ENCODE measurements around the gene ELFN2.

The ELFN2 gene

DNA sequence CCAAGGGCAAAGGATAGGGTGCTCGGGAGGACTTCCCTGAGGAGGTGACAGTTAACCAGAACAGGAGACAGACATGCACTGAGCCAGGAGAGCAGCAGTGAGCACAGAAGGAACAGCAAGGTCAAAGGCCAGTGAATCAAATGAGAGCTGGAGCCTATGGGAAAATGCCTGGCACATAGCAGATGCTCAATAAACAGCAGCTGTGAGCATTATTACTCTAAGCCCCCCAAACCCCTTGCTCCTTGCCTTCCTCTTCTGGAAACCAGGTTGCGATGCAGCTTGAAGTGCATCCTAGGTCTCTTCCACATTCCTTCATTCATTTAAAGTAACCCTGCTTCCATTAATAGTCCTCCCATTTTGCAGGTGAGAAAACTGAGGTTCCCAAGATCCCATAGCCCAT is 13.0 kb downstream of the ELFN2 start:
- peaks cover 7% of the 10 kb centered on the region; the same call in 1 of the 2 replicates for H3K4me1 ChIP-seq (ENCODE audit: insufficient read depth, low read length)
- H3K36me3 ChIP-seq (ENCODE audit: insufficient read depth, low read length), result no peaks in the 10 kb centered on the region
- no peak overlapping the region for H3K9ac ChIP-seq (ENCODE audit: low read depth, low read length)
- no peaks in the 10 kb centered on the region for H3K9me3 ChIP-seq (ENCODE audit: control insufficient read depth, insufficient read depth, low read length)

DNA sequence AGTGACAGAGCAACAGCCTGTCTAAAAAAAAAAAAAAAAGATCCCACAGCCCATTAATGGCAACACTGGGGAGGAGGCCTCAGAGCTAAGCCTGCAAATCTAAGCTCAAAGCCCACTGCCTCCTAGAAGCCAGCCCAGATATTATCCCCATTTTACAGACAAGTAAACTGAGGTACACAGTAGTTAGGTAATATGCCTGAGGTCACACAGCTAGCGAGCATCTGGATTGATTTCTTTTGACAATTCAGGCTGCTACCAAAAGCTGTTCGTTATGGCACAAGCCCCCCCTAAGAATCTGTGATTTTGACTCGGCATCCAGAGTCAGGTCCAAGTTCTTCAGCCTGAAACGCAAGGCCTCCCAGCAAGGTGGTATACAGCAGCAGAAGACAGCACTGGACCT is 13.7 kb downstream of the ELFN2 start:
- Histone ChIP-seq H3K9ac (ENCODE audit: low read depth, low read length) (no peak overlapping the region), H3K36me3 (ENCODE audit: insufficient read depth, low read length) (no peaks in the 10 kb centered on the region), H3K9me3 (ENCODE audit: control insufficient read depth, insufficient read depth, low read length) (no peaks in the 10 kb centered on the region), H3K4me1 (ENCODE audit: insufficient read depth, low read length) (peaks cover 3% of the 10 kb centered on the region; the same call in 1 of the 2 replicates)

DNA sequence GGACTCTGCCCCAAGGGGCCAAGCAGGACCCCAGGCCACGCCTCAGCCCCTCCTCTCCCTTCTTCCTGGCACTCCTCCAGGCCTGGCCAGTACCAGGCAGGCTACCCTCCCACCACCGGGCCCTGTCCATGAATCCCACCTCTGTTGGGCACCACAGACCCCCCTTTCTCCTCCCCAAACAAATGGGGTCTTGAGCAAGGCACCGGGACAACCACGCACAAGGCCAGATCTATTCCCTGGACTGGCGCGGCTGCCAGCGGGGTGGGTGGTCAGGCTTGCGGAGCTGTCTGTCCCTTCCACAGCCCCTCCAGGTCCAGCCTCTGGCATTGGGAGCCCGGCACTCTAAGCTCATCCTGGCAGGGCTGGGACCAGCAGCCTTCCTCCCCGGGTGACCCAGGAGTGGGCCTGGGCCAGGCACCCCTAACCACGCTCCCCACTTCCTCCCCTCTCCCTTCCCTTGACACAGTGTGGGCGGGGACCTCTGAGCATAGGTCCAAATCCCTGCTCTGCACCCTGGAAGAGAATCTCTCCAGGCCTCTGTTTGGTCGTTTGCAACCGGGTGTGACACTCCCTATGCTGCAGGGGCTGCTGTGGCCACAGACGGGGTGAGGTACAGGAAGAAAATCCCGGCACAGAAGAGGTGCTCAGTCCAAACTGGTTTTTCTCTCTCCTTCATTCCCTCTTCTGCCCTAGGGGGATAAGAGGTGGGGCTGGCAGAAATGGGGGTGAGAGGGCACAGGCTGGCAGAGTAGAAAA is 14.6 kb downstream of the ELFN2 start:
- no peaks in the 10 kb centered on the region for H3K9me3 ChIP-seq (ENCODE audit: control insufficient read depth, insufficient read depth, low read length)
- no peak overlapping the region for H3K9ac ChIP-seq (ENCODE audit: low read depth, low read length)

DNA sequence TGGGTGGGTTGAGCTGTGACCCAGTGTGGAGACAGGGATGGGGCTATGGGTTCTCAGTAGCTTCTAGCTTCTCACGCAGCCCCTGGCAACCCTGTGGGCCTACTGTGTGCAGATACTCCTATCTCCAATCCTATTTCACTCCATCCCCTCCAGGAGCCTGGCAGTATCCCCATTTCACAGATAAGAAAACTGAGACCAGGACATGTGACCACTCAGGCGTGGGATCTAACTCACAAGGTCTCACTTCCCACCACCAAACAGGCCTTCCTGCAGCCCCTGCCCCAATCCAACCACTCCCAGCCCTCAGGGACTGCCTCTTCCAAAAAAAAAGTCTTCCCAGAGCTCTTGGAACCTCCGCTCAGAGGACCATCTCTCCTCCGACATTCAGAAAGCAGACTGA is 15.6 kb downstream of the ELFN2 start:
- H3K9me3 ChIP-seq (ENCODE audit: control insufficient read depth, insufficient read depth, low read length), result no peaks in the 10 kb centered on the region
- H3K36me3 ChIP-seq (ENCODE audit: insufficient read depth, low read length), result no peaks in the 10 kb centered on the region
- H3K9ac ChIP-seq (ENCODE audit: low read depth, low read length), result no peak overlapping the region
- H3K4me1 ChIP-seq (ENCODE audit: insufficient read depth, low read length), result peaks cover 3% of the 10 kb centered on the region; the same call in 1 of the 2 replicates

More for the DNA sequence above, 14.6 kb downstream of the ELFN2 start:
- peaks cover 3% of the 10 kb centered on the region; the same call in 1 of the 2 replicates for H3K4me1 ChIP-seq (ENCODE audit: insufficient read depth, low read length)
- H3K36me3 ChIP-seq (ENCODE audit: insufficient read depth, low read length), result no peaks in the 10 kb centered on the region

DNA sequence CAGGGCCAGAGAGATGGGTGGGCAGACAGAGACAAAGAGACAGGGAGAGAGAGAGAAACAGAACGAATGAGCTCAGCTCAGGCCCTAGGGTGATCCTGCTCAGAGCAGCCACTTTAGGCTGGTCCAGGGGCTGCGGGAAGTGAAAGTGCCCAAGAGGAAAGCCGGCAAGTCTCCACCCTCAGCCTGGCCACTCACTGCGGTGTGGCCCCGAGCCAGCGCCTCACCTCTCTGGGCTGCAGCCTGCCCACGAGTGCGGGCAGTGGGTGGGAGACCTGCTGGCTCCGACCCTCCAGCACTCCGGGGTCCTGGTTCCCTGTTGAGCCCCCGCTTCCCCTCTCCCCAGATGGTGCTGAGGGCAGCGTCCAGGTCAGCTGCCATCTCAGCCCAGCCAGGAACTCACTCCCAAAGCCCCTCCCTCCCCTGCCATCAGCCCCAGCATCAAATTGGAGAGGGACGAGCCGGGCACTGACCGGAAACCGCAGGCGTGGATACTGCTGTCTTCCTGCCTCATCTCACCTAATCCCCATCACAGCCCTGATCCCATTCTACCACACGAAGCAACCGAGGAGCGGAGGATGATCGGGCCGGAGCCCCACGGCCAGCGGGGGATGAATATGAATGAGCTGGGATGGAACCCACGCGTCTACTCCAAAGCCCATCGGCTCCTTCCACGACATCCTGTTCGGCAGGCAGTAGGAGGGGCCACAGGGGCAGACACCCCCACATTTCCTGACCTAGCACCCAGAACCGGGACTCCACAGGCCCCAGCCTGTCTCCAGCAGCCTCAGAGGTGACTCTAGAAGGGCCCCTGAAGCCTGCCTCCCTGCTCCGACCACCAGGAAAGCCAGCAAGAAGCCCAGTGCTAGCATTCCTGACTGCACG is 16.9 kb downstream of the ELFN2 start:
- no peaks in the 10 kb centered on the region for H3K9me3 ChIP-seq (ENCODE audit: control insufficient read depth, insufficient read depth, low read length)
- no peak overlapping the region for H3K9ac ChIP-seq (ENCODE audit: low read depth, low read length)

DNA sequence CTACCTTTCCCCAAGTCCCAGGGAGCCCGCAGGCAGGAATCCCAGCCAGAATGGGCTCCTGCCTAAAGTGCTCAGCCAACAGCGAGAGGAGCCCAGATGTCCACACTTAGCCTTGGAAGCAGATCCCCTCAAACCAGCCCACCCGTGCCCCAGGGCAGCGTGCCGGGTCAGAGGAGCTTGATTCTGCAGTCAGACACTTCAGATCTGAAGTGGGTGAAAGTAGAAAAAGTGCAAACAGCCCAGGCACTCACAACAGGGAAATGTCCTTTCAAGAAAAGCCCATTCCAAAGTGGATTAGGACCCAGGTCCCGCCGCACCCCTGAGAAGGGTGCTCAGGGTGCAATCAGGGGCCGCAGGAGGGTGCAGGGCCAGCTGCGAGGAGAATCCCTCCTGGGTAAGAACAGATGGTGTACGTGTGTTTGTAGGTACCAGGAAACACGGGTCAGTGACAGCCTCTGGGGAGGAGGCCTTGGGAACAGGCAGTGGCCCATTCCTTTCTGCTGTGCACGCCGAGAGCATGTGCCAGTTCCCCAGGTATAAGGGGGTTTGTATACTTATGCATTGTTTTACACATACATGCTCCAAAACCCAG is 17.7 kb downstream of the ELFN2 start:
- Histone ChIP-seq H3K9me3 (ENCODE audit: control insufficient read depth, insufficient read depth, low read length) (no peaks in the 10 kb centered on the region), H3K4me1 (ENCODE audit: insufficient read depth, low read length) (peaks cover 3% of the 10 kb centered on the region; the same call in 1 of the 2 replicates), H3K9ac (ENCODE audit: low read depth, low read length) (no peak overlapping the region), H3K36me3 (ENCODE audit: insufficient read depth, low read length) (no peaks in the 10 kb centered on the region)

More for the DNA sequence above, 16.9 kb downstream of the ELFN2 start:
- peaks cover 3% of the 10 kb centered on the region; the same call in 1 of the 2 replicates for H3K4me1 ChIP-seq (ENCODE audit: insufficient read depth, low read length)
- no peaks in the 10 kb centered on the region for H3K36me3 ChIP-seq (ENCODE audit: insufficient read depth, low read length)

DNA sequence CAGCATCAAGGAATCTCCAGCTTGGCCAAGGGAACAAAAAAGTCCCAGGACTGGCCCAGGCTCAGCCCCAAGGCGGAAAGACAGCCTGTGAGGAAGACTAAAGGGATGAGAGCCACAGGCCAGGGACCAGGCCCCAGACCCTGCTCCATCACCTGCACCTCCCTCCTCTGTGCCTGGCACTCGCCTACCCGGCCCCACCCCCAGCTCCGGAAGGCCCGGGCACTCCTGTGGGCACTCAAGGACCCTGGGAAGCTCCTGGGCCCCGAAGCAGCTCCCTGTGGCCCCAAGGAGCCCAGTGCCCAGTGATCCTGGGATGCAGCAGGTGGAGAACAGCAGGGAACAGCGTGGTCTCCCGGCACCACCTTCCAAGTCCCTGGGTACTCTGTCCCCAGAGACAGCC is 18.2 kb downstream of the ELFN2 start:
- no peak overlapping the region for H3K9ac ChIP-seq (ENCODE audit: low read depth, low read length)
- no peaks in the 10 kb centered on the region for H3K9me3 ChIP-seq (ENCODE audit: control insufficient read depth, insufficient read depth, low read length)
- no peaks in the 10 kb centered on the region for H3K36me3 ChIP-seq (ENCODE audit: insufficient read depth, low read length)
- H3K4me1 ChIP-seq (ENCODE audit: insufficient read depth, low read length), result peaks cover 3% of the 10 kb centered on the region; the same call in 1 of the 2 replicates

DNA sequence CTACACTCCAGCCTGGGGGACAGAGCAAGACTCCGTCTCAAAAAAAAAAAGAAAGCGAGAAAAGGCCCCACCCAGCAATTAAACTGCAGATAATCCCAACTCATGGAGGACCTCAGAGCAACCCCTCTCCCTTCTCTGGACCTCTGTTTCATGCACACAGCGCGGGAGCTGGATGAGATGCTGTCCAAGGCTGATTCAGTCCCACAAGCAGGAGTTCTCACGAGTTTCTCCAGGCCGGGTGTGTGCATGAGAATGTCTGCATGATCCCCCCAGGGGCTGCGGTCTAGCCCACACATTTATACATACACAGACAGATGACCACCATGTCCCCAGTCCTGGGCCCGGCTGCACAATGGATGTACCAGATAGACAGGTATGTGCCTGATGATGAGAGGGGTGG is 19.4 kb downstream of the ELFN2 start:
- Histone ChIP-seq H3K9me3 (ENCODE audit: control insufficient read depth, insufficient read depth, low read length) (no peaks in the 10 kb centered on the region), H3K4me1 (ENCODE audit: insufficient read depth, low read length) (peaks cover 3% of the 10 kb centered on the region; the same call in 1 of the 2 replicates), H3K36me3 (ENCODE audit: insufficient read depth, low read length) (no peaks in the 10 kb centered on the region), H3K9ac (ENCODE audit: low read depth, low read length) (no peak overlapping the region)

DNA sequence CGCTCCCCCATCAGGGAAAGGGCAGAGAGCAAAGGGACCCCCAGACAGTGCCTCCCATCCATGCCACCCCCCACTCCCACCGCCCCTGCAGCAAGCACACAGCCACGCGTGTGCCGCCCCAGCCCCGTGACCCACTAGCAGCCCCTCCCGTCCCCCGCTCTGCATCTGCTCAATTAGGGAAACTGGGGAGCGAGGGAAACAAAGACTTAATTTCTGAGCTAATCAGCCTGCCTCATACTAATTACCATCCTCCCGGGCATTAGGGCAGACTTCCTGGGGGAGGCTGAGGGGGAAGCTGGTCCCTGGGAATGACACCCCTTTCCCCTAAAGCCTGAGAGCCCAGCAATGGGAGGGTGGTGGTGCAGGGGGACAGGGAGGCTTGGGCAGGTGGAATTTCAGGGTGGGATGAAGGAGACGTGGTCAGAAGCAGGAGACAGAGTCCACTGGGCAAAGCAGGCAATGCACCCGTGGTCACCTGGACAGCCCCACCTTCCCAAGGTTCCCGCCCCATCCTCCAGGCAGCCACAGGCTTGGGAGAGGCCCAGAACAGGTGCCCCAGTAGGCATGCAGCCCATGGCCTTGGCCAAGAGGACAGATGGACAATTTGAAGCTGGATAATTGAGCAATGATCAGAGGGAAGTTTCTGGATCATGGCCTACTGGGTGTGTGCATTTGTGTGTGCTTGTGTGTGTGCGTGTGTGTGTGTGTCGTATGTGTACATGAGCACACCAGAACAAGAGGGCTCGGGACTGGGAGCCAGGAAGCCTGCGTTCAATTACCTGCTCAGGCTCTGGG is 20.6 kb downstream of the ELFN2 start:
- Histone ChIP-seq H3K36me3 (ENCODE audit: insufficient read depth, low read length) (no peaks in the 10 kb centered on the region), H3K9me3 (ENCODE audit: control insufficient read depth, insufficient read depth, low read length) (no peaks in the 10 kb centered on the region), H3K4me1 (ENCODE audit: insufficient read depth, low read length) (peaks cover 3% of the 10 kb centered on the region; the same call in 1 of the 2 replicates), H3K9ac (ENCODE audit: low read depth, low read length) (no peak overlapping the region)

DNA sequence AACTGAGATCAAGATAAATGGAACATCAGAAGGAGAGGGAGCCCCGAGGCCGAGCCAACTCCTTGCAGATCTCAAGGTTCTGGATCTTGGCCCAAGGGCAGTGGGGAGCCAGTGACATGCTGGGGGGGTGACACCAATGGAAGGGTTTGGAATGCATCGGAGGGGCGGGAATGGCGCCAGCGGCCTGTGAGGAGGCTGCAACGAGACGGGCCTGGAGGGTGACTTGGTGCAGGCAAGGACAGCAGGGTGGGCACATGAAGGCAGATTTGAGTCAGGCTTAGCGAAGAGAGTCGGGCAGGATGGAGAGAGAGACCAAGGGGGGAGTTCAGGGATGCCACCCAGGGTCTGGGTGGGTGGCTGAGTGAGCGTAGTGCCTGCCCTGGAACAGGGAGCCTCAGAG is 23.2 kb downstream of the ELFN2 start:
- H3K9ac ChIP-seq (ENCODE audit: low read depth, low read length), result no peak overlapping the region
- H3K36me3 ChIP-seq (ENCODE audit: insufficient read depth, low read length), result no peaks in the 10 kb centered on the region
- H3K4me1 ChIP-seq (ENCODE audit: insufficient read depth, low read length), result no peaks in the 10 kb centered on the region
- no peaks in the 10 kb centered on the region for H3K9me3 ChIP-seq (ENCODE audit: control insufficient read depth, insufficient read depth, low read length)

DNA sequence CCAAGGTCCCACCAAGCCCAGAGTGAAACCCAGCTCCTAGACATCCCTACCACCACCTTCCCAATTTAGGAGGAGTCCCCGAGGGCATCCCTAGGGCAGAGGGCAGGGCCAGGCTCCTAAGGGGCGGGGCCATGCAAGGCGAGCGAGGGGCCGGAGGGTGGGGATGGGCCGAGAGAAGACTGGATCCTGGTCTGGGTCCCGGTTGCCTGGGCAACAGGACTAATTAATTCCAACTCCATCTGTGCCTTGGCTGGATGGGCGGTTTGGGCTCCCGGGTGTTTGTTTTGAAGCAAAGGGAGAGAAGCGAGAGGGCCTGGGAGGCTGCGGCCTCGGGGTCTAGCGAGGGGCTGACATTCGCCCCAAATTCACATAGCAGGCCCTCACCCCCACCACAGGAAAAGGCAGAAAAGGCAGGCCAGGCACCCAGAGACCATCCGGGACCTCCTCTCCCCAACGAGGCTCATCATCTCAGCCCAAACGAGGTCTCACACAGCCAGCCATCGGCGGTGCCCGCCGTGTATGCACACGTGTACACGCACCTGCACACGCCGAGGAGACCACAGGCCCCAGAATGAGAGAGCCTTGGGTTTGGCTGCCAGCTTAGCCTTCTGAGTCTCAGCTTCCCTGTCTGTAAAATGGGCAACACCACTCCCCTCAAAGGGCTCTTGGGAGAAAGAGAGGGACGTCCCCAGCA is 23.9 kb downstream of the ELFN2 start:
- H3K4me1 ChIP-seq (ENCODE audit: insufficient read depth, low read length), result no peaks in the 10 kb centered on the region
- H3K36me3 ChIP-seq (ENCODE audit: insufficient read depth, low read length), result no peaks in the 10 kb centered on the region

DNA sequence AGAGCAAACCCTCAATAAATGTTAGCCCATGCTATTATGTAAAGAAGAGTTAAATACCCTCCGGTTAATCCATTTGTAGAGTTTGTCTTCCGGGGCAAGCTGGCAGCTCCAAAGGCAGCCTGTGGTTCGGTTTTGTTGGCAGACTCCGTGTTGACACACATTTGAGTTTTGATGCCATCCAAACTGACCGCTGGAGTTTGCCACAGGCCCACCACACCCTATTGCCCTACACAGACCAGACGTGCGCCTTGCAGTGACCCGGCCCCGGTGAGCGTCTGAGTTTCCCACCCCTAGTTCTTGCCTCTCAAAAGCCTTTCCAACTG is 25.1 kb downstream of the ELFN2 start:
- Histone ChIP-seq H3K9me3 (ENCODE audit: control insufficient read depth, insufficient read depth, low read length) (no peaks in the 10 kb centered on the region), H3K4me1 (ENCODE audit: insufficient read depth, low read length) (no peaks in the 10 kb centered on the region), H3K9ac (ENCODE audit: low read depth, low read length) (no peak overlapping the region), H3K36me3 (ENCODE audit: insufficient read depth, low read length) (no peaks in the 10 kb centered on the region)

More for the DNA sequence above, 23.9 kb downstream of the ELFN2 start:
- Histone ChIP-seq H3K9ac (ENCODE audit: low read depth, low read length) (no peak overlapping the region), H3K9me3 (ENCODE audit: control insufficient read depth, insufficient read depth, low read length) (no peaks in the 10 kb centered on the region)

DNA sequence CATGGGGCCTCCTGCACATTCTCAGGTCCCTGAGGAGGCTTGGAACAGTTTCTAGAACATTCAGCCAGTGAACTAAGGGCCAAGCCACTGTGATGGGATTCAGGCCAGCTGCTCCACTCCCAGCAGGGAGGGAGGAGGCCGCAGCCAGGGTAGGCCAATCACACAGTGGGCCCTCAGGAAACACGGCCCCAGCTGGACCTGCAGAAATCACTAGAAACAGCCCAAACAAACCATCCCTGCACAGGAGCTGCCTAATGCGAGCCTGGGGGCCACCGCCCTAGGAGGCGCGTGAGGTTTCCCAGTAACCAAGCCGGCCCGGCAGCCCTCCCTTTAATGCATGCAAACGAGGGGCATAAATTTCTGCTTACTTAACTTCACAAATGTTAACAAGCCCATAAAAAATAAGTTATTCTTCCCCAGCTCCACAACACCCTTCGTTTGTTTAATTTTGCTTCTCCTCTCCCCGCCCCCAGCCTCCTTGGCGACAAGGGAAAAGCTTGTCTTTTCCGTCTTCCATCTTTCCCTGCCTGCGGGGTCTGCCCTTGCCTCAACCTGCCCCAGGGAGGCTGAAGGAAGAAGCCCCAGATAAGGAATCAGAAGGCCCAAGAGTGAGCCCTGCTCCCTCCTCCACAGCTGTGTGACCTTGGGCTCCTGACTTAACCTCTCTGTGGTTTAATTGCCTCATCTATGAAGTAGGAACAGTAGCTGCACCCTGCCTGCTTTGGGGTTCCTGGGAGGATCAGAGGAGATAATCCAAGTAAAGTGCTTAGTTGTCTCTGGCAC is 25.7 kb downstream of the ELFN2 start:
- no peaks in the 10 kb centered on the region for H3K9me3 ChIP-seq (ENCODE audit: control insufficient read depth, insufficient read depth, low read length)
- H3K4me1 ChIP-seq (ENCODE audit: insufficient read depth, low read length), result no peaks in the 10 kb centered on the region
- no peaks in the 10 kb centered on the region for H3K36me3 ChIP-seq (ENCODE audit: insufficient read depth, low read length)
- no peak overlapping the region for H3K9ac ChIP-seq (ENCODE audit: low read depth, low read length)

Data from ES-I3 (cell line).